HG02642 (cell line): ENCODE results near the gene NHLH1.

ENCODE experiments used
- ATAC-seq: cut with Tn5 transposase; IDR thresholded peaks from one replicate; pipeline ENCODE4 v1.9.1; 2021; ENCODE audit warnings: mild to moderate bottlenecking; ENCODE audit not compliant: unreplicated experiment, poor library complexity

Gene NHLH1

GRCh38 chr1:160366731-160367515 lies at the start of gene NHLH1:
NHLH1 (plus strand) TSS chr1:160367071; CDS start chr1:160370732, 3,661 bp downstream.
- no peak for ATAC-seq

DNA sequence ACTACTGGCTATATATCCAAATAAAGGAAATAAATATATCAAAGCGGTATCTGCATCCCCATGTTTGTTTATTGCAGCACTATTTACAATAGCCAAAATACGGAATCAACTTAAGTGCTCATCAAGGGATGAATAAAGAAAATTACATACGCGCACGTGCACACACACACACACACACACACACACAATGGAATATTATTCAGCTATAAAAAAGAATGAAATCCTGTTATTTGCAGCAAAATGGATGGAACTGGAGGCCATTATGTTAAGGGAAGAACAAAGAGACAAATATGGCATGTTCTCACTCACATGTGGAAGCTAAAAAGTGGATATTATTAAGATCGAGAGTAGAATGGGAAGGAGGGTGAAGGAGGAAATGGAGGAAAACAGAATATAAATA lies 44.0 kb upstream of the NHLH1 start:
- ATAC-seq = no peak

DNA sequence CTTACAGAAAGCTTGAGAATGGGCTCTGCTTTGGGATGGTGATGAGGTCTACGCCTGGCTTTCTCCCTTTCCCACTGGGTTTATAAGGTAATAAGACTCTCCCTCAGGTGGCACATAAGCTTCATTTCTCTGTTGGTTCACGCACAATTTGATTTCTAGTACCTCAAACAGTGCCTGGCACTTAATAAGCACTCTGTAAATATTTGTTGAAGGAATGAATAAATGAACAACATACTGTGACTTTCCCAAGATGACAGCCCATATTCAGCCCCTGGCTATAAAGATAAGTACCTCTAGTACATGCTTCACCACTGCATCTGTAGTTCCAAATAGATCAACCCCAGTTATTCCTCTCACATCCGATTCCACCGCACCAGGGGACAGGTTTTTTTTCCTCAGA lies 41.6 kb upstream of the NHLH1 start:
- ATAC-seq = no peak

- ATAC-seq = no peak
These were observed 40.5 kb upstream of the NHLH1 start for GRCh38 chr1:160326418-160326817.

DNA sequence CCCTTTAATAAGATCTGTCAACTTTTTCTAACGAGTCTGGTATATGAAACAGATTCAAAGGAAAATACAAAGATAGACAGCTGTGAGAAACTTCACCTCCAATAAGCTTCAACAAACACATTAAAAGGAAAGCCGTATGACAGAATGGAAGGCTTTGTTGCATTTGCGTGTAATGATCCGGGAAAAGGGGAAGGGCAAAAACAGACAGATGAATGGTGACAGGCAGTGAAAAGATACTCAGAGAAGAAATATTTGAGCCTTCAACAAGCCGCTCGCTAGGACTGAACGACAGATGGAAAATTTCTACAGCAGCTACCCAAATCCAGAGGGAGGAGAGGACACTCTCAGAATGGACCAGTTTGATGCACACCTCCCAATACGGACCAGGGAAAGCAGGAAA lies 38.7 kb upstream of the NHLH1 start:
- ATAC-seq = no peak

DNA sequence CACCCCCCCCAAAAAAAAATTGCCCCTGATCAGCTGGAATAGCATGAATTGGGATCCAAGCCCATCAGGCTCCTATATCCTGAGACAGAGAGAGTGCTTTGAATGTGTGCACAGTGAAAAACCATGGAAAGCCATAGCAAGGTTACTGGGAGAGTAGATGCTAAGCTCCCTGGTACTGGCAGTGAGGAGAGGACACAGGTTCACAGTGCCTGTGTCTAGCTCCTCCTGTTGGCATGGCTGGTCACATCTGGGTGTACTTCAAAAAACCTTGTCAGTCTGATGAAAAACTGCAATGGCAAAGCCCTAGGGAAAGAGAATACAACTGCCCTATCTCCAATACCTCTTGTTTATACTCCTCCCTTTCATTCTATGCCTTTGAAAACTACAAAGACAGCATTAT lies 36.8 kb upstream of the NHLH1 start:
- no peak for ATAC-seq

DNA sequence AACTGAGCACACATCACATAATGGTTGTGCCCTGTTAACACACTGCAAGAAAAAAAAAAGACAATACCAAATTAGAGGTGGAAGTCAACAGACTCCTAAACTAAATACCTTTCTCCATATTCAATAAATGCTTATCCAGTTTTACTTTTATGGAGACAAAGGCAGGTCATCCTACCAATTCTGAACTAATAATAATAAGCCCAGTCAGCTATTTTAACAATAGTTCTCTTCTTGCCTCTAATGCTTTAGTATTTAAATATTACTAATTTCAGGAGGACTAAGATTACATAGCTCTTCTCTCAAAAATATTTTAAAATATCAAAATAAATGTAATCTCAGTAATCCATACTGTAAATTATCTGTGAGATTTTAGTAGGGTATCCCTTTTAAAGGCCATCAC lies 34.4 kb upstream of the NHLH1 start:
- no peak for ATAC-seq

DNA sequence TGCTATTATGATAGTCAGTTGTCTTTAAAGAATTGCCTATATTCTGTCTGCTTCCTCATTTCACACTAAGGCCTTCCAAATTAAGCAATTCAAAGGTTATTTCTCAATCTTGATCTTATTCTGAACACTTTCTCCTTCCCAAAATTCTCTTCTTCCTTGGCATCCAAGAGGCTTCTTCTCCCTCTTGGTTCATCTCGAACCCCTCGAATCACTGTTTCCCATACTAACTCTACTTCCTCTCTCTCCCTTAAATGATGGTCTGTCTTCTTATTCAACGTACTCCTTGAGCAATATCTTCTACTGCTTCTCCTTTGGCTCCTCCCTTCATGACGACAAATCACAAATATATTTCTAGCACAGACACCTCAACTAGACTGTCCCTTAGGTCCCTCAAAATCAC lies 28.3 kb upstream of the NHLH1 start:
- ATAC-seq = no peak

DNA sequence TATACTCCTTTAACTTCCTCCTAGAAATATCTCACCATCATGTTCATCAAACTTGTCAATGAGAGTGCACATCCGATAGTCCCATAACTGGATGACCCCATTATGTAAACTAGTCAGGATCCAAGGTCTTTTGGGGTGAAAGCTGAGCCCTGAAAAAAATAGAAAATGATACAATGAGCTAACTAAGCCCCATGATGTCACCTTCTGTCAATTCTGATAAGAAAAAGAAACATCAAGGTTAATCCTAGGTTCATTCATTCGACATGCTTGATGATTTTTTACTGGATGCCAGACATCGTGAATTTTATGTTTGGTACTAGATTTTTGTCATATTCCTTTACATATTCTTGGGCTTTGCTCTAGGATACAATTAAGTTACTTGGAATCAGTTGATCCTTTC lies 26.7 kb upstream of the NHLH1 start:
- no peak for ATAC-seq

GRCh38 chr1:160340866-160341265 lies 26.0 kb upstream of the NHLH1 start:
- ATAC-seq = no peak

GRCh38 chr1:160342526-160342925 lies 24.3 kb upstream of the NHLH1 start:
- no peak for ATAC-seq

GRCh38 chr1:160342953-160343869 lies 23.7 kb upstream of the NHLH1 start, which contains the start of the genes COPA and NCSTN:
COPA (minus strand) TSS chr1:160343250; CDS start chr1:160343170, 80 bp downstream.
NCSTN (plus strand) TSS chr1:160343383; CDS start chr1:160343397, 14 bp downstream.
- ATAC-seq = peak; percentile 95

GRCh38 chr1:160344241-160344640 lies 22.6 kb upstream of the NHLH1 start:
- ATAC-seq = no peak

DNA sequence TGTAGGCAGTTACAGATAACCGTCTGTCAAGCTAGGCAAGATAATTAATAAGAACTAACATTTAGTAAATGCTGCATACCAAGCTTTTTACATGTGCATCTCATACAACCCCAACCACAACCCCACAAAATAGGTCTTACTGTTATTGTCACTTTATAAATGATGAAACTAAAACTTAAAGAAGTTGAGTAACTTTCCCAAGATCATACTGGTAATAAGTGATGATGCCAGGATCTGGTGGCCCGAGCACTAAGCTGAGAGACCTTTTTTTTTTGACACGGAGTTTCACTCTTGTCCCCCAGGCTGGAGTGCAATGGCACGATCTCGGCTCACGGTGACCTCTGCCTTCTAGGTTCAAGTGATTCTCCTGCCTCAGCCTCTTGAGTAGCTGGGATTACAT lies 21.9 kb upstream of the NHLH1 start:
- ATAC-seq = no peak

- ATAC-seq = no peak
These were observed 20.4 kb upstream of the NHLH1 start for GRCh38 chr1:160346463-160346862.

DNA sequence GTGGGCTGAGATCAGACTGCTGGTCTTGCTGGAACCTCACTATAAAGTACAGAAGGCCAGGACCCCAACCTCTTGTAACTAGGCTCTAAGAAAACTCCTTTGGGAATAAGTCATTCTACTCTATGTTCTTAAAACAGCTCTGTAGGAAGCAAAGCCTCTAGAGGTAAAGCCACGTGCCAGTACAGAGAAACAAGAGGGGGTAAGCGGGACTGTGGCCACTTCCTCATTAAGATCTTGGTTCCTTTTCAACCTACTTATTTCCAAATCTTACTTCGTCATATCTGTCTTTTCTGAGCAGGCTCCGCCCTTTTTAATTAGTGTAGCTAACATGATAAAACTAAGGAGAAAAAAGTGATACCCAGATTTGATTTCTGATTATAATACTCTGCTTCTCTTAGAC lies 19.9 kb upstream of the NHLH1 start:
- ATAC-seq = no peak

DNA sequence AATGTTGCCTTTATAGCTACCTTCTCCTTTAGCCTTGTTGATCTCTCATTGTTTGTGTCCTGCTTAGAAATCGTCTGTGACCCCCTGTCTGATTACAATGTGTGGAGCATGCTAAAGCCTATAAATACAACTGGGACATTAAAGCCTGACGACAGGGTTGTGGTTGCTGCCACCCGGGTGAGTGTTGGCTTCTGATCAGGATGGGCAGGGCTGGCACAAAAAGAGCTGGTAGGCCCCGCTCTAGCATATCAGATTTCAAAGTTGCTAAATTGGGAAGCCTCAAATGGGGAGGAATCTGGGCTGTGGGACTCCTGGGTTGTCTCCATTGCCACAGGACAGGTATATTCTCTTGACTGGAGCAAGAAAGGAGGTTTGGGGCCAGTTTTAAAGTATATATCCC lies 15.2 kb upstream of the NHLH1 start:
- ATAC-seq = no peak

DNA sequence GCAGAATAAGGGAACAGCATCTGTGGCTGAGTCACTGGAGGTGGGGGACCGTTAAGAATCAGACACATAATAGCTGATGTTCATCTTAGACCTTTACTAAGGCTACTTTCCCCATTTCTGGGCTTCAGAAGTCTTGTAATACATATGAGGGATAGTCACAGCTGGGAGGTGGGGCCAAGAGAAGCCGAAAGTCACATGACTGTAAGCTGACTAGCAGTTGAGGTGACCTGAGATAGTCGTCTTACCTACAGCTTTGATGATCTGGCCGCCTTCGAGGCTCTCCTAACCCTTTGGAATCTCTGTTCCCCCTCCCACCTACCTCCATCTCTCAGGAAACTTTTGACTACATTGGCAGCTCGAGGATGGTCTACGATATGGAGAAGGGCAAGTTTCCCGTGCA lies 14.3 kb upstream of the NHLH1 start:
- no peak for ATAC-seq

DNA sequence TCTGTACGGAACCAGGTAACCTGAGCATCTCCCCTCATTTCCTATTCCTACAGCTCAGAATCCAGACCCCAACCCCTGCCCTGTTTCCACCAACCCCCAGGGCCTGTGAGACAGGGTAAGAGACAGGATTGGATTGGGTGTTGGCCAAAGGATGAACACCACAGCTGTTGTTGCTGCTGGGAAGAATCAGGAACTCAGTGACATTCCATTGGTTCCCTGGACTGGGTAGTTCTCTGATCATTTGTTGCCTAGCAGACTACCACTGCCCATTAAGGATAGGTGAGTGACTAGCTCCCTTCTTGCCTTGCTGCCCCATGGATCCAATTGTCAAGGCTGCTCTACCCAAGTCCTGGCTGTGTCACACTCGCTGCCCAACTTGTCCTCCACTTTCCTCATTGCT lies 13.6 kb upstream of the NHLH1 start:
- ATAC-seq = no peak

- no peak for ATAC-seq
These were observed 12.4 kb upstream of the NHLH1 start for GRCh38 chr1:160354388-160354985.
